MM.1S (cell line): Measurements from ENCODE around the gene HSD17B8.

Experiments used
- DNase-seq: peaks from one replicate; pipeline ENCODE4 v3.0.0-alpha.2; 2015
- H2AFZ ChIP-seq: fragments of 300-600 bp; sonication (generic); 2 replicates; pipeline ENCODE4 v1.6.0; 2016; ENCODE audit warnings: antibody characterized with exemption, low read length
- H3F3A ChIP-seq: fragments of 300-600 bp; sonication (generic); 2 replicates; pipeline ENCODE4 v1.6.1; 2016; ENCODE audit warnings: mild to moderate bottlenecking, antibody characterized with exemption, low read length, moderate library complexity, mixed read lengths; ENCODE audit not compliant: insufficient read depth
- H3K27ac ChIP-seq: fragments of 300-600 bp; sonication (generic); 2 replicates; pipeline ENCODE4 v1.5.1; 2016; ENCODE audit warnings: mild to moderate bottlenecking, low read length
- H3K27me3 ChIP-seq: fragments of 300-600 bp; sonication (generic); replicated peaks from 2 replicates; pipeline ENCODE4 v1.6.0; 2016; ENCODE audit warnings: low read length; ENCODE audit not compliant: insufficient read depth
- H3K36me3 ChIP-seq: fragments of 300-600 bp; sonication (generic); replicated peaks from 2 replicates; pipeline ENCODE4 v1.6.1; 2016; ENCODE audit warnings: mild to moderate bottlenecking, low read length, mixed read lengths; ENCODE audit not compliant: insufficient read depth
- H3K4me1 ChIP-seq: fragments of 300-600 bp; sonication (generic); 2 replicates; pipeline ENCODE4 v1.6.1; 2016; ENCODE audit warnings: low read length, mixed read lengths
- H3K4me2 ChIP-seq: fragments of 300-600 bp; sonication (generic); 2 replicates; pipeline ENCODE4 v1.6.0; 2016; ENCODE audit warnings: low read depth, low read length
- H3K4me3 ChIP-seq: fragments of 300-600 bp; sonication (generic); 2 replicates; pipeline ENCODE4 v1.5.1; 2016; ENCODE audit warnings: low read length, mixed read lengths
- H3K79me2 ChIP-seq: fragments of 300-600 bp; sonication (generic); 2 replicates; pipeline ENCODE4 v1.6.1; 2016; ENCODE audit warnings: mixed run types, low read length, mixed read lengths
- H3K9ac ChIP-seq: fragments of 300-600 bp; sonication (generic); 2 replicates; pipeline ENCODE4 v1.6.1; 2016; ENCODE audit warnings: low read length, mixed read lengths
- H3K9me2 ChIP-seq: fragments of 300-600 bp; sonication (generic); replicated peaks from 2 replicates; pipeline ENCODE4 v1.6.1; 2016; ENCODE audit warnings: mild to moderate bottlenecking, low read length, mixed read lengths; ENCODE audit not compliant: insufficient read depth
- H3K9me3 ChIP-seq: fragments of 300-600 bp; sonication (generic); replicated peaks from 2 replicates; pipeline ENCODE4 v1.6.1; 2016; ENCODE audit warnings: mild to moderate bottlenecking, low read length, mixed read lengths; ENCODE audit not compliant: insufficient read depth
- H4K20me1 ChIP-seq: fragments of 300-600 bp; sonication (generic); 2 replicates; pipeline ENCODE4 v1.6.1; 2016; ENCODE audit warnings: mild to moderate bottlenecking, low read length, moderate library complexity, mixed read lengths; ENCODE audit not compliant: insufficient read depth
- EZH2 ChIP-seq: fragments of 300-600 bp; sonication (generic); optimal IDR thresholded peaks from 2 replicates; pipeline ENCODE3; 2017; ENCODE audit warnings: low read depth, mild to moderate bottlenecking, antibody characterized with exemption, low read length, mixed read lengths
- EZH2phosphoT487 ChIP-seq: fragments of 300-600 bp; sonication (generic); IDR thresholded peaks from 2 replicates; pipeline ENCODE4 v1.6.1; 2018; ENCODE audit warnings: antibody characterized with exemption, low read length
- TF ChIP-seq, protein P1 (sequence below): fragments of 300-600 bp; sonication (generic); IDR thresholded peaks from 2 replicates; pipeline ENCODE4 v1.5.1; 2016; ENCODE audit warnings: antibody characterized with exemption, low read length, mixed read lengths

HSD17B8 gene

DNA sequence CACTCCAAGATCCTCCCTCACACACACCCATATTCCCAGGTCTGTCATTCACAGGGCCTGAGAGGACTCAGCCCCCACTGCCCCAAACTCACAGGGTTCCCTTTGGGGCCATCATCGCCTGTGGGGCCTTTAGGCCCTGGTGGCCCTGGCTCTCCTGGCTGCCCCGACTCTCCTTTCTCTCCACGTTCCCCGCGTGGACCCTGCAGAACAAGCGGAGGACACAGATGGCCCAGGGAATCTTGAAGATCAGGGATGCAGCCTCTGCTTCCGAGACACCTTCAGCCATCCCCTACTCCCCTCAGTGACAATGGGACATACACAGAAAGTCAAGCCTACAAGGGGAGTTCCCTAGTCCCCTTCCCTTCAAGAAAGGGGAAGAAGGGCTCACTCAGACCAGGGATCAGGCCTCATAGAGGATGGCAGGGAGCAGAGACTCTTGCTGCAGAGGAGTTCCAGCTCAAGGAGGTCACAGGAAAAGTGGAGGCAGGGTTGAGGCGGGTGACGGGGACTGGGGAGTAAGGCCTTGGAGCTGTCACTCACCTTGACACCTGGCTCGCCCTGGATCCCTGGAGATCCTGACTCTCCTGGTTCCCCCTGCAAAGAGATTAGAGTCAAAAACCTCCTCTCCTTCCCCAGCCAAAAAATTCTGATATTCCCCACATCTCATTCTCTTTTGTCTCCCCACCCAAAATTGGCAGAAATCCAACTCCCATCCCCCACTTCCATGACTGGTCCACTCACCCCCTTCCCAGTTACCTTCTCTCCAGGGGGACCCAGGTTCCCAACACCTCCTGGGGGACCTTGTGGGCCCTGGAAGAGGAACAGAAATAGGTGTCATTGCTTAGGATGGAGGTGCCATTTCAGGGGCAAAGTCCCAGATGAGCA, 34.9 kb upstream of the HSD17B8 start:
- Histone ChIP-seq H3K9ac (no peak overlapping the region), H3K9me2 (no peaks in the 10 kb centered on the region), H4K20me1 (no peaks in the 10 kb centered on the region), H3K27me3 (peaks cover 28% of the 10 kb centered on the region), H3K4me3 (no peak overlapping the region), H3K36me3 (no peaks in the 10 kb centered on the region), H3K9me3 (no peaks in the 10 kb centered on the region), H3K4me1 (no peaks in the 10 kb centered on the region), H3K4me2 (no peak overlapping the region), H3K27ac (no peak overlapping the region), H2AFZ (no peak overlapping the region), H3F3A (no peaks in the 10 kb centered on the region), H3K79me2 (no peaks in the 10 kb centered on the region)
- no peak for DNase-seq
- TF ChIP-seq EZH2 = no peak
- TF ChIP-seq, protein P1, sequence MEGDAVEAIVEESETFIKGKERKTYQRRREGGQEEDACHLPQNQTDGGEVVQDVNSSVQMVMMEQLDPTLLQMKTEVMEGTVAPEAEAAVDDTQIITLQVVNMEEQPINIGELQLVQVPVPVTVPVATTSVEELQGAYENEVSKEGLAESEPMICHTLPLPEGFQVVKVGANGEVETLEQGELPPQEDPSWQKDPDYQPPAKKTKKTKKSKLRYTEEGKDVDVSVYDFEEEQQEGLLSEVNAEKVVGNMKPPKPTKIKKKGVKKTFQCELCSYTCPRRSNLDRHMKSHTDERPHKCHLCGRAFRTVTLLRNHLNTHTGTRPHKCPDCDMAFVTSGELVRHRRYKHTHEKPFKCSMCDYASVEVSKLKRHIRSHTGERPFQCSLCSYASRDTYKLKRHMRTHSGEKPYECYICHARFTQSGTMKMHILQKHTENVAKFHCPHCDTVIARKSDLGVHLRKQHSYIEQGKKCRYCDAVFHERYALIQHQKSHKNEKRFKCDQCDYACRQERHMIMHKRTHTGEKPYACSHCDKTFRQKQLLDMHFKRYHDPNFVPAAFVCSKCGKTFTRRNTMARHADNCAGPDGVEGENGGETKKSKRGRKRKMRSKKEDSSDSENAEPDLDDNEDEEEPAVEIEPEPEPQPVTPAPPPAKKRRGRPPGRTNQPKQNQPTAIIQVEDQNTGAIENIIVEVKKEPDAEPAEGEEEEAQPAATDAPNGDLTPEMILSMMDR = no peak
- TF ChIP-seq EZH2phosphoT487 = no peak

GRCh38 chr6:33170176-33171015, 34.1 kb upstream of the HSD17B8 start:
- H4K20me1 ChIP-seq = no peaks in the 10 kb centered on the region
- H2AFZ ChIP-seq = no peak overlapping the region
- no peaks in the 10 kb centered on the region for H3K79me2 ChIP-seq
- H3K4me3 ChIP-seq = no peak overlapping the region
- H3F3A ChIP-seq = no peaks in the 10 kb centered on the region
- H3K4me2 ChIP-seq = no peak overlapping the region
- TF ChIP-seq EZH2 (no peak), EZH2phosphoT487 (no peak)
- TF ChIP-seq, protein P1 = no peak
- H3K9ac ChIP-seq = no peak overlapping the region
- H3K27ac ChIP-seq = no peak overlapping the region
- no peaks in the 10 kb centered on the region for H3K9me2 ChIP-seq
- H3K36me3 ChIP-seq = no peaks in the 10 kb centered on the region
- H3K9me3 ChIP-seq = no peaks in the 10 kb centered on the region
- DNase-seq = no peak
- H3K4me1 ChIP-seq = no peaks in the 10 kb centered on the region
- peaks cover 31% of the 10 kb centered on the region for H3K27me3 ChIP-seq

- Histone ChIP-seq H3K4me3 (no peak overlapping the region), H4K20me1 (no peaks in the 10 kb centered on the region), H3K9me2 (no peaks in the 10 kb centered on the region), H3K79me2 (no peaks in the 10 kb centered on the region), H3K27me3 (peaks cover 31% of the 10 kb centered on the region), H3K27ac (no peak overlapping the region), H3K4me2 (no peak overlapping the region), H3K9ac (no peak overlapping the region), H3K36me3 (no peaks in the 10 kb centered on the region), H2AFZ (no peak overlapping the region), H3K4me1 (no peaks in the 10 kb centered on the region), H3F3A (no peaks in the 10 kb centered on the region), H3K9me3 (no peaks in the 10 kb centered on the region)
- no peak for TF ChIP-seq EZH2
- no peak for DNase-seq
These were observed 33.2 kb upstream of the HSD17B8 start for GRCh38 chr6:33171016-33171879.
